Measurements from ENCODE around the gene TXNL4A.

GRCh38 chr18:79926715-79927606 lies 61.4 kb downstream of the TXNL4A start:
- TF ChIP-seq CTCF (IDR thresholded peaks at IDR 0.05; ENCODE audit: borderline replicate concordance, extremely low read depth, low read length, poor library complexity, severe bottlenecking): no peak
- TF ChIP-seq EZH2 (IDR thresholded peaks at IDR 0.05; ENCODE audit: borderline replicate concordance, low read depth, low read length, severe bottlenecking): no peak

All from DND-41 (cell line).